CD4-positive, alpha-beta T cell treated with Interleukin-12 subunit alpha and Interleukin-12 subunit beta, for 1 hour (primary cell): ENCODE data around the gene CTPS2.
"Not testable (repeated sequence)": the region's sequence is repeated elsewhere in the genome, so short reads cannot be mapped to it uniquely, and the experiment has no call there.

Source experiments
- DNase-seq: peaks from one replicate; pipeline ENCODE4 v3.0.0-alpha.2; 2020

CTPS2 gene

GRCh38 chrX:16601885-16602284 is 110.6 kb downstream of the CTPS2 start:
- no peak for DNase-seq

- no peak for DNase-seq
These were observed 118.0 kb downstream of the CTPS2 start for GRCh38 chrX:16594490-16594889.

GRCh38 chrX:16593801-16594200 is 118.7 kb downstream of the CTPS2 start:
- DNase-seq, result no peak

- DNase-seq, result no peak
These were observed 120.2 kb downstream of the CTPS2 start for GRCh38 chrX:16592194-16592770.

GRCh38 chrX:16589826-16590225 is 122.6 kb downstream of the CTPS2 start:
- no peak for DNase-seq

- DNase-seq, result no peak
These were observed 123.3 kb downstream of the CTPS2 start for GRCh38 chrX:16589211-16589610.

GRCh38 chrX:16588266-16588665 is 124.2 kb downstream of the CTPS2 start:
- no peak for DNase-seq

- DNase-seq, result no peak
These were observed 124.6 kb downstream of the CTPS2 start for GRCh38 chrX:16587836-16588235.

- DNase-seq, result no peak
These were observed 125.9 kb downstream of the CTPS2 start for GRCh38 chrX:16586377-16587112.

GRCh38 chrX:16585486-16586376 is 126.7 kb downstream of the CTPS2 start:
- no peak for DNase-seq

- DNase-seq, result not testable (repeated sequence)
These were observed 132.3 kb downstream of the CTPS2 start for GRCh38 chrX:16580004-16580797.

- no peak for DNase-seq
These were observed 133.0 kb downstream of the CTPS2 start for GRCh38 chrX:16579517-16579916.

GRCh38 chrX:16578218-16578617 is 134.3 kb downstream of the CTPS2 start:
- no peak for DNase-seq

- DNase-seq, result no peak
These were observed 134.9 kb downstream of the CTPS2 start for GRCh38 chrX:16577483-16578029.

- DNase-seq, result not testable (repeated sequence)
These were observed 137.1 kb downstream of the CTPS2 start for GRCh38 chrX:16575388-16575787.

- no peak for DNase-seq
These were observed 138.7 kb downstream of the CTPS2 start for GRCh38 chrX:16573781-16574180.

GRCh38 chrX:16567681-16568080 is 144.8 kb downstream of the CTPS2 start:
- no peak for DNase-seq

- DNase-seq, result no peak
These were observed 145.9 kb downstream of the CTPS2 start for GRCh38 chrX:16566571-16566970.

- no peak for DNase-seq
These were observed 152.3 kb downstream of the CTPS2 start for GRCh38 chrX:16560173-16560572.

- DNase-seq, result no peak
These were observed 153.3 kb downstream of the CTPS2 start for GRCh38 chrX:16559206-16559619.

- DNase-seq, result no peak
These were observed 154.0 kb downstream of the CTPS2 start for GRCh38 chrX:16558489-16558888.

- DNase-seq, result no peak
These were observed 159.9 kb downstream of the CTPS2 start for GRCh38 chrX:16552546-16552945.

- no peak for DNase-seq
These were observed 164.8 kb downstream of the CTPS2 start for GRCh38 chrX:16547644-16548043.
